SK-N-SH (cell line): ENCODE results near the gene DFFB. TPM values are rescaled to one million over a fixed set of nuclear protein-coding genes. Genes with fewer than 3 reads are reported as not detected.

Experiments
- CTCF ChIA-PET: fragments of 300-600, 350-600 bp; formaldehyde crosslinking; extraction: SDS; loops from one replicate; lab custom pipeline; 2021; lab: Yijun Ruan, JAX
- POLR2A ChIA-PET: fragments of 350-600 bp; sonication (Branson Sonifier 250); formaldehyde crosslinking; extraction: SDS; loops from one replicate; lab custom pipeline; 2020; ENCODE audit warnings: antibody characterized with exemption, inconsistent platforms; lab: Yijun Ruan, JAX
- DNase-seq: peaks from one replicate; pipeline ENCODE4 v3.0.0; 2012
- H2AFZ ChIP-seq: fragments of 200-600 bp; sonication (generic); 2 replicates; pipeline ENCODE4 v1.8.1; 2016; ENCODE audit warnings: antibody characterized with exemption, mild to moderate bottlenecking, low read depth
- H3F3A ChIP-seq: fragments of 200-600 bp; sonication (generic); replicated peaks from 2 replicates; pipeline ENCODE3; 2016; ENCODE audit warnings: antibody characterized with exemption, mild to moderate bottlenecking; ENCODE audit not compliant: insufficient read depth
- H3K27ac ChIP-seq, 2 experiments: fragments of 200-500 bp in 1 of 2; fragments of 200-600 bp in 1 of 2; sonication (Bioruptor generic) in 1 of 2; sonication (generic), shearing (Covaris generic) in 1 of 2; 2 replicates each; pipeline versions ENCODE4 v1.5.1 to v1.6.1; 2014 to 2016; ENCODE audit warnings: low read depth in 2 of 2, inconsistent platforms in 1 of 2, low read length in 1 of 2, mild to moderate bottlenecking in 1 of 2, mixed read lengths in 1 of 2
- H3K27me3 ChIP-seq: fragments of 200-600 bp; sonication (generic), shearing (Covaris generic); 2 replicates; pipeline ENCODE4 v1.6.1; 2016; ENCODE audit warnings: mixed run types; ENCODE audit not compliant: insufficient read depth
- H3K36me3 ChIP-seq, 2 experiments: fragments of 200-500 bp in 1 of 2; fragments of 200-600 bp in 1 of 2; sonication (Bioruptor generic) in 1 of 2; sonication (generic) in 1 of 2; replicated peaks in 1 of 2; 2 replicates each; pipeline versions ENCODE3 to v1.5.1; 2014 to 2016; ENCODE audit warnings: low read length in 1 of 2, mild to moderate bottlenecking in 1 of 2; ENCODE audit not compliant: insufficient read depth in 2 of 2, control insufficient read depth in 1 of 2
- H3K4me1 ChIP-seq, 2 experiments: fragments of 200-500 bp in 1 of 2; fragments of 200-600 bp in 1 of 2; sonication (Bioruptor generic) in 1 of 2; sonication (generic), shearing (Covaris generic) in 1 of 2; 2 replicates each; pipeline versions ENCODE4 v1.5.1 to v1.6.1; 2014 to 2016; ENCODE audit warnings: low read depth in 1 of 2, low read length in 1 of 2, mixed run types in 1 of 2; ENCODE audit not compliant: insufficient read depth in 2 of 2, control insufficient read depth in 1 of 2
- H3K4me2 ChIP-seq: fragments of 200-600 bp; sonication (generic), shearing (Covaris generic); 2 replicates; pipeline ENCODE4 v1.6.1; 2017; ENCODE audit warnings: mixed run types
- H3K4me3 ChIP-seq, 2 experiments: fragments of 200-500 bp in 1 of 2; fragments of 200-600 bp in 1 of 2; sonication (Bioruptor generic) in 1 of 2; sonication (generic), shearing (Covaris generic) in 1 of 2; 2 replicates each; pipeline versions ENCODE4 v1.5.1 to v1.8.1; 2014 to 2016; ENCODE audit warnings: low read depth in 2 of 2, inconsistent platforms in 1 of 2, low read length in 1 of 2, mild to moderate bottlenecking in 1 of 2, mixed read lengths in 1 of 2, moderate library complexity in 1 of 2
- H3K79me2 ChIP-seq: fragments of 200-600 bp; sonication (generic); 2 replicates; pipeline ENCODE4 v1.8.1; 2017; ENCODE audit warnings: mild to moderate bottlenecking; ENCODE audit not compliant: insufficient read depth
- H3K9ac ChIP-seq: fragments of 200-600 bp; sonication (generic); 2 replicates; pipeline ENCODE4 v1.6.1; 2017; ENCODE audit warnings: mixed run types
- H3K9me2 ChIP-seq: fragments of 200-600 bp; sonication (generic); 2 replicates; pipeline ENCODE4 v1.6.1; 2017; ENCODE audit warnings: mixed run types
- H3K9me3 ChIP-seq: fragments of 200-600 bp; sonication (generic); 2 replicates; pipeline ENCODE4 v1.6.1; 2017; ENCODE audit warnings: mixed run types, mild to moderate bottlenecking, moderate library complexity
- H4K20me1 ChIP-seq: fragments of 200-600 bp; sonication (generic); 2 replicates; pipeline ENCODE4 v1.6.1; 2017; ENCODE audit warnings: mild to moderate bottlenecking, mixed run types; ENCODE audit not compliant: insufficient read depth
- CTCF ChIP-seq: fragments of 200-600 bp; sonication (generic); IDR thresholded peaks from 2 replicates; pipeline ENCODE4 v1.6.1; 2017; ENCODE audit warnings: antibody characterized with exemption, mild to moderate bottlenecking, moderate library complexity
- FOSL2 ChIP-seq: IDR thresholded peaks from 2 replicates; pipeline ENCODE4 v1.4.0; 2012; ENCODE audit warnings: low read depth, mild to moderate bottlenecking, moderate library complexity, borderline replicate concordance
- JUND ChIP-seq: IDR thresholded peaks from 2 replicates; pipeline ENCODE4 v1.4.0; 2012
- MAX ChIP-seq: IDR thresholded peaks from 2 replicates; pipeline ENCODE4 v1.4.0; 2012; ENCODE audit warnings: low read depth
- NRF1 ChIP-seq: IDR thresholded peaks from 2 replicates; pipeline ENCODE4 v1.6.1; 2012; ENCODE audit warnings: low read depth, mild to moderate bottlenecking, low read length
- PBX3 ChIP-seq: IDR thresholded peaks from 2 replicates; pipeline ENCODE4; 2012
- RCOR1 ChIP-seq: fragments of 150-350 bp; IDR thresholded peaks from 2 replicates; pipeline ENCODE4 v1.6.1; 2017; ENCODE audit warnings: antibody characterized with exemption, low read length
- TEAD4 ChIP-seq: IDR thresholded peaks from 2 replicates; pipeline ENCODE4 v1.4.0; 2012; ENCODE audit warnings: mild to moderate bottlenecking, borderline replicate concordance; ENCODE audit not compliant: insufficient read depth
- USF1 ChIP-seq: IDR thresholded peaks from 2 replicates; pipeline ENCODE4 v1.4.0; 2012; ENCODE audit warnings: low read depth, borderline replicate concordance
- WGBS: methylation state at CpG from one replicate; pipeline ENCODE4 v1.1.6; 2017; ENCODE audit warnings: low lambda C conversion rate; 5-methylcytosine and 5-hydroxymethylcytosine counted together
- polyA plus RNA-seq, 3 experiments: library from polyadenylated mRNA; depleted of rRNA; stranded (reverse); fragments of >200 nt; gene quantifications; 2 replicates each; pipeline ENCODE4 v1.2.3, GENCODE V29; 2012

DFFB gene
- polyA plus RNA-seq, 1 of the 3 experiments (the other 2 are of a cell fraction): 8.2 TPM

GRCh38 chr1:3919706-3920105 lies 62.4 kb downstream of the DFFB start (continued):
- no peak for TF ChIP-seq FOSL2
- TF ChIP-seq CTCF: no peak
- no peak for TF ChIP-seq NRF1
- TF ChIP-seq, all 33 proteins: peak for 0

- H3K9me3 ChIP-seq: no peaks in the 10 kb centered on the region
- H3K9me2 ChIP-seq: no peaks in the 10 kb centered on the region
- no peak overlapping the region for H3K9ac ChIP-seq
- H3K4me3 ChIP-seq: no peak overlapping the region
- no peaks in the 10 kb centered on the region for H4K20me1 ChIP-seq
- POLR2A ChIA-PET: no interaction called here
- no peak for DNase-seq
- H2AFZ ChIP-seq: no peak overlapping the region
- no peaks in the 10 kb centered on the region for H3K27me3 ChIP-seq
- no peaks in the 10 kb centered on the region for H3K79me2 ChIP-seq
- no peaks in the 10 kb centered on the region for H3K36me3 ChIP-seq
- 39% methylated on average over 8 of the region's 8 CpGs for WGBS
- H3K4me1 ChIP-seq: no peaks in the 10 kb centered on the region
- H3K27ac ChIP-seq: no peak overlapping the region
- H3F3A ChIP-seq: no peaks in the 10 kb centered on the region
- CTCF ChIA-PET: interaction anchor here (1.3 kb wide), 1 partner anchor 10 kb away, joined by 4 read pairs; no protein-coding TSS in a partner anchor
- TF ChIP-seq MAX (no peak), USF1 (no peak), JUND (no peak)
- H3K4me2 ChIP-seq: no peak overlapping the region
These were observed 64.5 kb downstream of the DFFB start for GRCh38 chr1:3921765-3922164.

GRCh38 chr1:3922201-3922725 lies 65.0 kb downstream of the DFFB start:
- CTCF ChIA-PET: no interaction called here
- POLR2A ChIA-PET: no interaction called here
- 48% methylated on average over 6 of the region's 6 CpGs for WGBS

More at GRCh38 chr1:3922201-3922725, 65.0 kb downstream of the DFFB start:
- no peaks in the 10 kb centered on the region for H3F3A ChIP-seq
- no peak overlapping the region for H3K27ac ChIP-seq
- no peaks in the 10 kb centered on the region for H3K36me3 ChIP-seq
- H3K9me3 ChIP-seq: no peaks in the 10 kb centered on the region
- no peak overlapping the region for H3K4me2 ChIP-seq
- no peaks in the 10 kb centered on the region for H3K9me2 ChIP-seq
- no peak overlapping the region for H2AFZ ChIP-seq
- TF ChIP-seq FOSL2 (no peak), PBX3 (no peak), USF1 (no peak), TEAD4 (no peak), RCOR1 (no peak)
- H3K4me3 ChIP-seq: no peak overlapping the region
- no peaks in the 10 kb centered on the region for H4K20me1 ChIP-seq
- DNase-seq: no peak
- no peaks in the 10 kb centered on the region for H3K4me1 ChIP-seq
- no peaks in the 10 kb centered on the region for H3K27me3 ChIP-seq
- no peak overlapping the region for H3K9ac ChIP-seq
- H3K79me2 ChIP-seq: no peaks in the 10 kb centered on the region
